Prostate gland (tissue), 2 donors: ENCODE results near the gene HEBP2.

Experiments
- POLR2A ChIP-seq: fragments of 450-650 bp; IDR thresholded peaks from one replicate; pipeline ENCODE4 v1.6.1; 2016; ENCODE audit warnings: antibody characterized with exemption, mild to moderate bottlenecking
- POLR2AphosphoS5 ChIP-seq: sonication (generic); formaldehyde crosslinking; IDR thresholded peaks from one replicate; pipeline ENCODE4 v1.6.1; 2017; ENCODE audit warnings: antibody characterized with exemption
- TF ChIP-seq, protein P1 (sequence below), 4 experiments: fragments of 200-600 bp in 2 of 4; fragments of 450-650 bp in 2 of 4; sonication (generic) in 2 of 4; IDR thresholded peaks; 1 replicate in 3 of 4; 2 replicates in 1 of 4; pipeline ENCODE4 v1.5.1; 2016 to 2019; ENCODE audit warnings: antibody characterized with exemption in 4 of 4, mild to moderate bottlenecking in 2 of 4, moderate library complexity in 2 of 4

DNA sequence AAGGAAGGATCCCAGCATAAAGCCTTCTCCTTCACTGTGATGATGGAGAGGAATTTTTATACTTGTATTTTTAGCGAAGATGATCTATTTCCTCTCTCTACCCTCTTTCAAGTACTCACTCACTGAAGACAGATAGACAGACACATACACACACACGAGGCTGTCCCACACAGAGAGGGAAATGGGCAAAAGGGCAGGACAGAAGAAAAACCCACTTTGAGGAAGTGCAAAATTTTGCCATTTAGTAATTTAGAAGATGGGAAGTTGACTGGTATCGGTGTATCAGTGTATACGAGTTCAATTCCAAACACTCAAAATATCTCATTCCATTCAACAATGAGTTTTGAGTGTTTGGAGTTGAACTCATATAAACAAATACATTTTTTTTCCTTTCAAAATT, 30.9 kb downstream of the HEBP2 start:
- TF ChIP-seq POLR2A (no peak), POLR2AphosphoS5 (no peak)
- TF ChIP-seq, protein P1, sequence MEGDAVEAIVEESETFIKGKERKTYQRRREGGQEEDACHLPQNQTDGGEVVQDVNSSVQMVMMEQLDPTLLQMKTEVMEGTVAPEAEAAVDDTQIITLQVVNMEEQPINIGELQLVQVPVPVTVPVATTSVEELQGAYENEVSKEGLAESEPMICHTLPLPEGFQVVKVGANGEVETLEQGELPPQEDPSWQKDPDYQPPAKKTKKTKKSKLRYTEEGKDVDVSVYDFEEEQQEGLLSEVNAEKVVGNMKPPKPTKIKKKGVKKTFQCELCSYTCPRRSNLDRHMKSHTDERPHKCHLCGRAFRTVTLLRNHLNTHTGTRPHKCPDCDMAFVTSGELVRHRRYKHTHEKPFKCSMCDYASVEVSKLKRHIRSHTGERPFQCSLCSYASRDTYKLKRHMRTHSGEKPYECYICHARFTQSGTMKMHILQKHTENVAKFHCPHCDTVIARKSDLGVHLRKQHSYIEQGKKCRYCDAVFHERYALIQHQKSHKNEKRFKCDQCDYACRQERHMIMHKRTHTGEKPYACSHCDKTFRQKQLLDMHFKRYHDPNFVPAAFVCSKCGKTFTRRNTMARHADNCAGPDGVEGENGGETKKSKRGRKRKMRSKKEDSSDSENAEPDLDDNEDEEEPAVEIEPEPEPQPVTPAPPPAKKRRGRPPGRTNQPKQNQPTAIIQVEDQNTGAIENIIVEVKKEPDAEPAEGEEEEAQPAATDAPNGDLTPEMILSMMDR (IDR thresholded peaks at IDR 0.05), result no peak
